Right lobe of liver (tissue), 4 donors: Measurements from ENCODE around the gene REG4.

Experiments used
- CTCF ChIP-seq, 4 donors: fragments of 200-600 bp in 3 of 4; fragments of 450-650 bp in 1 of 4; IDR thresholded peaks; one replicate each; pipeline versions ENCODE4 v1.5.1 to v1.8.0; 2016 to 2022; ENCODE audit warnings: antibody characterized with exemption in 4 of 4, mild to moderate bottlenecking in 2 of 4
- POLR2A ChIP-seq: fragments of 450-650 bp; IDR thresholded peaks from one replicate; pipeline ENCODE4 v1.6.1; 2017; ENCODE audit warnings: antibody characterized with exemption, mild to moderate bottlenecking
- donor health status: DM: no; HTN: no; CAD: no.
- donor health status: DM: no; HTN: no; CAD: no.
- donor health status: DM: no; HTN: yes; CAD: no.

- TF ChIP-seq POLR2A (no peak), CTCF (IDR thresholded peaks at IDR 0.05) (no peak)
Observed at GRCh38 chr1:119797606-119798005, 13.7 kb downstream of the REG4 start.
